DMS79 (cell line): ENCODE results near the gene KLRC2.
"Not testable (repeated sequence)": the region's sequence is repeated elsewhere in the genome, so short reads cannot be mapped to it uniquely, and the experiment has no call there.

Experiments used
- DNase-seq: peaks from one replicate; lab custom pipeline; 2025; lab: John Stamatoyannopoulos, UW

KLRC2 gene

DNA sequence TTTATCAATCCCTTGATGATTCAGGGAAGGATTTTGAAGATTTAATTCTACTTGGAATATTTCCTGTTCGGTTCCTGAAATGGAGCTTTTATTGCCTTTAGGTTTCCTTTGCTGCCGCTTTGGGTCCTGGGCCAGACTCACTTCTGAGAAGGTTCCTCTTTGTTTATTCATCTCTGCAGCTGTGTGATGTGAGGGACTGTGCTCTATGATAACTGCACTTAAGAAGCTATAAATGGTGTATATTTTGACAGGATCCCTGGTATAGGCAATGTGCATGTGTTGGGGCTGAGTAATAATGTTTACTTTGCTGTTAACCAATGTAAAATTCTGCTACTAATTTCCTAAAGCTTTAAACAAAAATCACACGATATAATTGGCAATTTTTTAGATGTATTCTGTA is at the start of gene KLRC2:
Gene KLRC2 (minus strand): TSS at position 195 of the 400 bp plus-strand sequence. CDS start 24 bp downstream, at position 171.
- DNase-seq: not testable (repeated sequence)

DNA sequence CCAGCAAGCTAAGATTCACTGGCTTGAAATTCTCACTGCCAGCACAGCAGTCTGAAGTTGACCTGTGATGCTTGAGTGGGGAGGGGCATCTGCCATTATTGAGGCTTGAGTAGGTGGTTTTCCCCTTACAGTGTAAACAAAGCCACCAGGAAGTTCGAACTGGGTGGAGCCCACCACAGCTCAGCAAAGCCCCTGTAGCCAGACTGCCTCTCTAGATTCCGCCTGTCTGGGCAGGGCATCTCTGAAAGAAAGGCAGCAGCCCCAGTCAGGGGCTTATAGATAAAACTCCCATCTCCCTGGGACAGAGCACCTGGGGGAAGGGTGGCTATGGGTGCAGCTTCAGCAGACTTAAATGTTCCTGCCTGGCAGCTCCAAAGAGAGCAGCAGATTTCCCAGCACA is 46.1 kb upstream of the KLRC2 start:
- DNase-seq: not testable (repeated sequence)

DNA sequence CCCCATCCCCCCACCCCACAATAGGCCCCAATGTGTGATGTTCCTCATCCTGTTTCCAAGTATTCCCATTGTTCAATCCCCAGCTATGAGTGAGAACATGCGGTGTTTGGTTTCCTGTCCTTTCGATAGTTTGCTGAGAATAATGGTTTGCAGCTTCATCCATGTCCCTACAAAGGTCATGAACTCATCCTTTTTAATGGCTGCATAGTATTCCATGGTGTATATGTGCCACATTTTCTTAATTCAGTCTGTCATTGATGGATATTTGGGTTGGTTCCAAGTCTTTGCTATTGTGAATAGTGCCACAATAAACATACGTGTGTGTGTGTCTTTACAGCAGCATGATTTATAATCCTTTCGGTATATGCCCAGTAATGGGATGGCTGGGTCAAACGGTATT is 37.0 kb upstream of the KLRC2 start:
- DNase-seq: not testable (repeated sequence)

DNA sequence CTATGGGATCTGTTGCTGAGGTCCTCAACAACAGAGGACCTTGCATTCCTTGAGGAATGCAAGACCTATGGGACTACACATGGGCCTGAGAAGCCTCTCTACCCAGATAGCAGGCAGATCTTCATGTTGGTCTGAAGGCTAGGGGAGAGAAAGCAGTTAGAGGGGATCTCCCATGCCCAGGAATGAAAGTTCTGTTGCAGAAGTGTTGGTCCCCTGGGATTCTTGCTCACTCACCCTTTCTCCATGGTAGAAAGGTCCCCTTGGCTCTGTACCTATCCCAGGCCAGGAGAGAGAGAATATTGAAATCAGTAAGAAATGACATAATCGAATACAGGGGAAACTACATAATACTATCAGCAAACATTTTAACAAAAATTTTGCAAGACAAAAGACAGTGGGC is 33.9 kb upstream of the KLRC2 start:
- DNase-seq: no peak

DNA sequence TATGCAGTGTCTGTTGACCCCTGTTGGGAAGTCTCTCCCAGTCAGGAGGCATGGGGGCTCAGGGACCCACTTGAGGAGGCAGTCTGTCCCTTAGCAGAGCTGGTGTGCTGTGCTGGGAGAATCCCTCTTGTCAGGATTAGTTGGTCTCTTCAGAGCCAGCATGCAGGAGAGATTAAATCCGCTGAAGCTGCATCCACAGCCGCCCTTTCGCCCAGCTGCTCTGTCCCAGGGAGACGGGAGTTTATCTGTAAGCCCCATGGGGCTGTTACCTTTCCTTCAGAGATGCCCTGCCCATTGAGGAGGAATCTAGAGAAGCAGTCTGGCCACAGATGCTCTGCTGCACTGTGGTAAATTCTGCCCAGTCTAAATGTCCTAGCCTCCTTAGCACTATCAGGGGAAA is 30.5 kb upstream of the KLRC2 start:
- no peak for DNase-seq

DNA sequence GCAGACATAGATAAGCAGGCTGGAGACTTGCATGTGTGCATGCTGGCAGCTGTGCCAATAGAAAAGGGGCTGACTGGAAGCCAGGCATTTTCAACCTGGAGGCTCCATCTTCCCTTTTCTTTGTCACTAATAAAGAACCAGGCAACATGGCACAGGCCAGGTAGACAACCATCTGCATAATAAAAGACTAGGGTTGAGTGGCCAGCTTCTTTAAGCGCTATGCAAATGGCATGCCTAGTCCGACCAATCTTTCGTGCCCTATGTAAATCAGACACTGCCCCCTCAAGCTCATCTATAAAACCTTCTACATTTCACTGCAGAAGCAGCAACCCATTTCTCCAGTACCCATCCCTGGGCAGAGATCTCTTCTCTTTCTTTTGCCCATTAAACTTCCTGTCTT is 21.9 kb upstream of the KLRC2 start:
- no peak for DNase-seq

DNA sequence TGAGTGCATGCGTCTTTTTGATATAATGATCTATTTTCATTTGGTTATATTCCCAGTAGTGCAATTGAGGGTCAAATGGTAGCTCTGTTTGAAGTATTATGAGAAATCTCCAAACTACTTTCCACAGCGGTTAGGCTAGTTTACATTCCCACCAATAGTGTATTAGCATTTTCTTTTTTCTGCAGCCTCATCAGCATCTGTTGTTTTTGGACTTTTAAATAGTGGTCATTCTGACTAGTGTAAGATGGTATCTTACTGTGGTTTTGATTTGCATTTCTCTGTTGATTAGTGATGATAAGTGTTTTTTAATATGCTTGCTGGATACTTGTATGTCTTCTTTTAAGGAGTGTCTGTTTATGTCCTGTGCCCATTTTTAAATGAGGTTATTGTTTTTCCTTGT is 21.0 kb upstream of the KLRC2 start:
- DNase-seq: no peak

DNA sequence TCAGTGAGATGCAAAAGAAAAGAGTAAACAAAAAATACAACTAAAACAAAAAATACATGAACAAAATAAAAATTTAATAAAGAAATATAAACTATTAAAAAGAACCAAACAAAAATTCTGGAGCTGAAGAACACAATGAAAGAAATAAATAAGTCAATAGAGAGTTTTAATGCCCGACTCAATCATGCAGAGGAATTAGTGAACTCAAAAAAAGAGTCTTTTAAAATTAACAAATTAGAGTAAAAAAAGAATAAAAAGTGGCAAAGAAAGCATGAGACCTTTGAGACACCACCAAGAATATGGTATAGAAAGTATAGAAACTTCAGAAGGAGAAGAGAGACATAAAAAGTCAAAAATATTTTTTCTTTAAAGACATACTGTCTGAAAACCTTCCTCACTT is 20.0 kb upstream of the KLRC2 start:
- no peak for DNase-seq

DNA sequence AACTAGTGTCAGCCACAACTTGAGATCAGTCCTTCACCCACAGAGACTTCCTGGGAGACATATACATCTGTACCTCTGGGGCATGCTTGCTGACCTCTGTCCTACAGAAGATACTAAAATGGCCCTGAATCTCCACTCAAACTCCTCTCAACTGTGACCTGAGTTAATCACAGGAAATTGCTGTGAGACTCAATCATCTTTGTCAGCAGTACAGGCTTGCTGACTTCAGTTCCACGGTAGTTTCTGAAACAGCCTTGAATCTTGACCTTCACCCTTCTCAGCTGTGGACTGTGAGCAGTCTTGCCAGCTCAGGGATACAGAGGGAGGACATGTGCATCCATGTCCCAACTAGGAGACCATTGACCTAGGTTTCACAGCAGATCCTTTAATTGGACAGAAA is 18.7 kb upstream of the KLRC2 start:
- DNase-seq: no peak

DNA sequence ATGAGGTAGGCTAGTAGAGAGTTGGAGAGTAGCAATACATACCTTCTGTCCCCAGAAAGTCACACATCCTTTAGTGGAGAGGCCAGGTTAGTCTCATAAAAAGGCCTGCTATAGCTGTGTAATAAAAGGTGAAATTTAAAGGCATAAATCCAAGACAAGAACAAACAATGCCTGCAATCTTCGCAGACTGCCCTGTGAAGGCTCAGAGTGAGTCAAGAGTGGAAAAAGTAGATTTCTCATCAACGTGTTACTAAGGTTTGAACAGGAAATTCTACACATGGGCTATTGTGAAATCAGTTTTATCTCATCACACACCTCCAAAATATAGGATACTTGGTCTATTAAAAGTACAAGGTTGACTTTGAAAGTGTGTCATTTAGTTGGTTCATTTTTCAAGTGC is 17.3 kb upstream of the KLRC2 start, which contains the start of gene KLRC1:
Gene KLRC1 (minus strand): TSS at position 222 of the 400 bp plus-strand sequence. CDS start 2,221 bp downstream, outside the sequence.
- no peak for DNase-seq

DNA sequence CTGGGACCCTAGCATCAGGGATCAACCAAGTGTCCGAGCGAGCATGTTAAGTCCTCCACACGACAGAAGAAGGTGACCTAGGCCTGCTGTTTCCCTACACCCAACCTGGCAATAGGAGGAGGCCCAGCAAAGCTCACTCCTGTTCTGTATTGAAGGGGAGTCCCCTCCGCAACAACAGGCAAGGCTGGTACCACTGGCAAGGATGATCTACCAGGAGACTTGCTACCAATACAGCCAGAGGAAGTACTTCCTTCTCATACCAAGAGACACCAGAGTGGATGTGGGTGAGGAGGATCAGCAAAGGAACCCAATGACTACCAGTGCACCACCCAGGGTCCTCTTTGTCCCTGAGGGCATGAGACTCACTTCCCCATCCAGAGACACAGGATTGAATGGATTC is 12.4 kb upstream of the KLRC2 start:
- no peak for DNase-seq

DNA sequence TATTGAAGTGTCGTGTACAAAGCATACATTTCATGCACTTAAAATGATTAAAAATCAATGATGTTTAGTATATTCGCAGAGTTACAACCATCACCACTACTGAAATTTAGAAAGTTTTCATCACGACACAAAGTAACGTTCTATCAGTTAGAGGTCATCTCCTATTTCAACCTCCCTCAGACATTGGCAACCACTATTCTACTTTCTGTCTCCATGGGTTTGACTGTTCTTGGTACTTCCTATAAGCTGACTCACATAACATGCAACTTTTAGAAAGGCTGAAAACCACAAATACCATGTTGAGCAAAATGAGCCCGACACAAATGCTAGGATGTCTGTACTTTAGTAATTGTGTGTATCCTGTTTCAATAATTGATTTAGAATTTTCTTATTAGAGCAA is 10.2 kb upstream of the KLRC2 start:
- DNase-seq: not testable (repeated sequence)

DNA sequence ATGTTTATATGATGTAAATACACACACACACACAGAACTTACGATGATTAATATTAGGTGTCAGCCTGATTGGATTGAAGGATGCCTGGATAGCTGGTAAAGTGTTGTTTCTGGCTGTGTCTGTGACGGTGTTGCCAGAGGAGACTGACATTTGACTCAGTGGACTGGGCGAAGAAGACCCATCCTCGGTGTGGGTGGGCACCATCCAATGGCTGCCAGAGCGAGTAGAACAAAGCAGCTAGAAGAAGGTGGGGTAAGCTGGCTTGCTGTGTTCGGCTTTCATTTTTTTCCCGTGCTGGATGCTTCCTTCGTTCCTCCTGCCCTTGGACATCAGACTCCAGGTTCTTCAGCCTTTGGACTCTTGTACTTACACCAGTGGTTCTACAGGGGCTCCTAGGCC is 5.3 kb upstream of the KLRC2 start:
- not testable (repeated sequence) for DNase-seq

DNA sequence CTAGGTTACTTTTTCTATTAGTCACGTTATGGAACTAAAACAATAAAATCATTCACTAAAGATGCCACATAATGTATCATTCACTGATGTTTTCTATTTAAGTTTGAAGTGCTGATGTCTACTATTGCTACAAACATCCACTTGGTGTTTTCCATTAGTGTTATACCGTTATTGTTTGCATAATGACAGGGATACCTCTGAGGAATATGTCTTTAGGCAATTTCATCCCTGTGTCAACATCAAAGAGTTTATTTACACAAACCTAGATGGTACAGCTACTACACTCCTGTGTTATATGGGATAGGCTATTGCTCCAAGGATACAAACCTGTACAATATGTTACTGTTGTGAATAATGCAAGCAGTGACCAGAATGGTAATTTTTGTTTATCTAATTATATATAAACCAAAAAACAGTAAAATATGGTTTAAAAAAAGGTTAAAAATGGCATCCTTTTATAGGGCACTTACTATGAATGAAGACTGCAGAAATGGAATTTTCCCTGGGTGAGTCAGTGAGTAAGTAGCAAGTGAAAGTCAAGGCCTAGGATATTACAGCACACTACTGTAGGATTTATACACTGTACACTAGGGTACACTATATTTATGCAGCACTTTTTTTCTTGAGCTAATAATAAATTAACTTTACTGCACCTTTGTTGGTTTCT is 3.9 kb upstream of the KLRC2 start:
- not testable (repeated sequence) for DNase-seq

DNA sequence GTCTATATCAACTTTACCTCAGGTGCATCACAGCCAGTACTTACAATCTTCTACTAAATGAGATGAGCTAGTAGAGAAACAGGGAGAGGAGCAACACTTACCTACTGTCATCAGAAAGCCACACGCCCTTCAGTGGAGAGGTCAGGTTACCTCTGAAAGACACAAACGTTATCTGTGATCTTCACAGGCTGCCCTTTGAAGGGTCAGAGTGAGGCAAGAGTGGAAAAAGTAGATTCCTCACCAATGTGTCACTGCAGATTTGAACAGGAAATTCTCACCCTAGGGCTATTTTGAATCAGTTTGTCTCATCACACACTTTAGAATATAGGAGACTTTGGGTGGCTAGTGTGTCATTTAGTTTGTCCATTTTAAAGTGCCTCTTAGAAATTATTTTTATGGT is 1.8 kb upstream of the KLRC2 start:
- not testable (repeated sequence) for DNase-seq

DNA sequence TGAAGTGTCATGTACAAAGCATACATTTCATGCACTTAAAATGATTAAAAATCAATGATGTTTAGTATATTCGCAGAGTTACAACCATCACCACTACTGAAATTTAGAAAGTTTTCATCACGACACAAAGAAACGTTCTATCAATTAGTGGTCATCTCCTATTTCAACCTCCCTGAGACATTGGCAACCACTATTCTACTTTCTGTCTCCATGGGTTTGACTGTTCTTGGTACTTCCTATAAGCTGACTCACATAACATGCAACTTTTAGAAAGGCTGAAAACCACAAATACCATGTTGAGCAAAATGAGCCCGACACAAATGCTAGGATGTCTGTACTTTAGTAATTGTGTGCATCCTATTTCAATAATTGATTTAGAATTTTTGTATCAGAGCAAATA is 5.2 kb downstream of the KLRC2 start:
- DNase-seq: not testable (repeated sequence)

DNA sequence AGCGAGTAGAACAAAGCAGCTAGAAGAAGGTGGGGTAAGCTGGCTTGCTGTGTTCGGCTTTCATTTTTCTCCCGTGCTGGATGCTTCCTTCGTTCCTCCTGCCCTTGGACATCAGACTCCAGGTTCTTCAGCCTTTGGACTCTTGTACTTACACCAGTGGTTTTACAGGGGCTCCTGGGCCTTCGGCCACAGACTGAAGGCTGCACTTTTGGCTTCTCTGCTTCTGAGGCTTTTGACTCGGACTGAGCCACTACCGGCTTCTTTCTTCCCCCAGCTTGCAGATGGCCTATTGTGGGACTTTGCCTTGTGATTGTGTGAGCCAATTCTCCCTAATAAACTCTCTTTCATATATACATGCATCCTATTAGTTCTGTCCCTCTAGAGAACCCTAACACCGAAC is 9.9 kb downstream of the KLRC2 start:
- DNase-seq: not testable (repeated sequence)

DNA sequence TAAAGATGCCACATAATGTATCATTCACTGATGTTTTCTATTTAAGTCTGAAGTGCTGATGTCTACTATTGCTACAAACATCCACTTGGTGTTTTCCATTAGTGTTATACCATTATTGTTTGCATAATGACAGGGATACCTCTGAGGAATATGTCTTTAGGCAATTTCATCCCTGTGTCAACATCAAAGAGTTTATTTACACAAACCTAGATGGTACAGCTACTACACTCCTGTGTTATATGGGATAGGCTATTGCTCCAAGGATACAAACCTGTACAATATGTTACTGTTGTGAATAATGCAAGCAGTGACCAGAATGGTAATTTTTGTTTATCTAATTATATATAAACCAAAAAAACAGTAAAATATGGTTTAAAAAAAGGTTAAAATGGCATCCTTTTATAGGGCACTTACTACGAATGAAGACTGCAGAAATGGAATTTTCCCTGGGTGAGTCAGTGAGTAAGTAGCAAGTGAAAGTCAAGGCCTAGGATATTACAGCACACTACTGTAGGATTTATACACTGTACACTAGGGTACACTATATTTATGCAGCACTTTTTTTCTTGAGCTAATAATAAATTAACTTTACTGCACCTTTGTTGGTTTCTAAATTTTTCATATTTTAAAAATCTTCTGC is 11.4 kb downstream of the KLRC2 start:
- not testable (repeated sequence) for DNase-seq

DNA sequence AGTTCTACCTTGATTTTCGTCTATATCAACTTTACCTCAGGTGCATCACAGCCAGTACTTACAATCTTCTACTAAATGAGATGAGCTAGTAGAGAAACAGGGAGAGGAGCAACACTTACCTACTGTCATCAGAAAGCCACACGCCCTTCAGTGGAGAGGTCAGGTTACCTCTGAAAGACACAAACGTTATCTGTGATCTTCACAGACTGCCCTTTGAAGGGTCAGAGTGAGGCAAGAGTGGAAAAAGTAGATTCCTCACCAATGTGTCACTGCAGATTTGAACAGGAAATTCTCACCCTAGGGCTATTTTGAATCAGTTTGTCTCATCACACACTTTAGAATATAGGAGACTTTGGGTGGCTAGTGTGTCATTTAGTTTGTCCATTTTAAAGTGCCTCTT is 13.7 kb downstream of the KLRC2 start:
- DNase-seq: not testable (repeated sequence)

DNA sequence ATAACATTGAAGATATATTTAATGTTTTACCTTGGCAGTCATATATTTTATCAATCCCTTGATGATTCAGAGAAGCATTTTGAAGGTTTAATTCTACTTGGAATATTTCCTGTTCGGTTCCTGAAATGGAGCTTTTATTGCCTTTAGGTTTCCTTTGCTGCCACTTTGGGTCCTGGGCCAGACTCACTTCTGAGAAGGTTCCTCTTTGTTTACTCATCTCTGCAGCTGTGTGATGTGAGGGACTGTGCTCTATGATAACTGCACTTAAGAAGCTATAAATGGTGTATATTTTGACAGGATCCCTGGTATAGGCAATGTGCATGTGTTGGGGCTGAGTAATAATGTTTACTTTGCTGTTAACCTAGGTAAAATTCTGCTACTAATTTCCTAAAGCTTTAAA is 15.5 kb downstream of the KLRC2 start, which contains the start of gene KLRC3:
Gene KLRC3 (minus strand): TSS at position 262 of the 400 bp plus-strand sequence. CDS start 45 bp downstream, at position 217.
- DNase-seq: not testable (repeated sequence)

DNA sequence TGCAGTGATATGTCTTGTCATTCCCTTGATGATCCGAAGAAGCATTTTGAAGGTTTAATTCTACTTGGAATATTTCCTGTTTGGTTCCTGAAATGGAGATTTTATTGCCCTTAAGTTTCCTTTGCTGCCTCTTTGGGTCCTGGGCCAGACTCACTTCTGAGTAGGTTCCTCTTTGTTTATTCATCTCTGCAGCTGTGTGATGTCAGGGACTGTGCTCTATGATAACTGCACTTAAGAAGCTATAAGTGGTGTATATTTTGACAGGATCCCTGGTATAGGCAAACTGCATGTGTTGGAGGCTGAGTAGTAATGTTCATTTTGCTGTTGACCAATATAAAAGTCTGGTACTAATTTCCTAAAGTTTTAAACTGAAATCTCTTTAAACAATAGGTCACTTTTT is 26.4 kb downstream of the KLRC2 start, which contains the start of gene KLRC4:
Gene KLRC4 (minus strand): TSS at position 366 of the 400 bp plus-strand sequence. CDS start 182 bp downstream, at position 184.
- no peak for DNase-seq

DNA sequence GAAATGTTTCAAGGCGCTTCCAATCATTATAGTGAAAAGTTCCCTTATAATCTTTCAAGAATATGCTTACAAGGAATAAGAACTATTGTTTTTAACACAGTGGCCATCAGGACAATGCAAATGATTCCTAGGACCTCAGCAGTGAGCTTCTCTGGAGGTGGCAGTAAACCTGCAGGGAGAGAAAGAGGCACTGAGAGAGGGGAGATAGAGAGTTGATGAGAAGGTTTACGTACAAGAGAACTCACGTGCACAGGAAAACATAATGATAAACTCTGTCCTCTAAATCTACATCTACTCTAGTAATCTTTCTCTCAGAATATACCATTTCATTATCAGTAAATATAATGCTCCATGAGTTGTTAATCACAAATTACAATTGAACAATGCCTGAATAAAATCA is 27.0 kb downstream of the KLRC2 start:
- DNase-seq: no peak

DNA sequence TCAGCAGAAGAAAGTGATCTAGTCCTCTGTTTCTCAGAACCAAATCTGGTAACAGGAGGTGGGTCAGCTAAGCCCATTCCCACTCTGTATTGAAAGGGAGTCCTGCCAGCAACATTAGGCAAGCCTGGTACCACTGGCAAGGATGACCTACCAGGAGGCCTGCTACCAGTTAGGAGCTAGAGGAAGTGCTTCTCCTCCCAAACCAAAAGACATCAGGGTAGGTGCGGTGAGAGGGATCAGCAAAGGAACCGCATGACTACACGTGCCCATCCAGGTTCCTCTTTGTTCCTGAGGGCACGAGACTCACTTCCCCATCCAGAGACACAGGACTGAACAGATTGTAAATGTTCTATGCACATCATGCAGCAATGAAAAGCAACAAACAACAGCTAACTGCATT is 29.1 kb downstream of the KLRC2 start:
- no peak for DNase-seq
